Epidermal melanocyte (primary cell): Measurements from ENCODE around the gene SUCO.
"Not testable (repeated sequence)": the region's sequence is repeated elsewhere in the genome, so short reads cannot be mapped to it uniquely, and the experiment has no call there.

ENCODE experiments used
- DNase-seq: peaks from one replicate; pipeline ENCODE4 v3.0.0; 2011; ENCODE audit warnings: low spot score; ENCODE audit not compliant: insufficient read length

SUCO gene, protein sequence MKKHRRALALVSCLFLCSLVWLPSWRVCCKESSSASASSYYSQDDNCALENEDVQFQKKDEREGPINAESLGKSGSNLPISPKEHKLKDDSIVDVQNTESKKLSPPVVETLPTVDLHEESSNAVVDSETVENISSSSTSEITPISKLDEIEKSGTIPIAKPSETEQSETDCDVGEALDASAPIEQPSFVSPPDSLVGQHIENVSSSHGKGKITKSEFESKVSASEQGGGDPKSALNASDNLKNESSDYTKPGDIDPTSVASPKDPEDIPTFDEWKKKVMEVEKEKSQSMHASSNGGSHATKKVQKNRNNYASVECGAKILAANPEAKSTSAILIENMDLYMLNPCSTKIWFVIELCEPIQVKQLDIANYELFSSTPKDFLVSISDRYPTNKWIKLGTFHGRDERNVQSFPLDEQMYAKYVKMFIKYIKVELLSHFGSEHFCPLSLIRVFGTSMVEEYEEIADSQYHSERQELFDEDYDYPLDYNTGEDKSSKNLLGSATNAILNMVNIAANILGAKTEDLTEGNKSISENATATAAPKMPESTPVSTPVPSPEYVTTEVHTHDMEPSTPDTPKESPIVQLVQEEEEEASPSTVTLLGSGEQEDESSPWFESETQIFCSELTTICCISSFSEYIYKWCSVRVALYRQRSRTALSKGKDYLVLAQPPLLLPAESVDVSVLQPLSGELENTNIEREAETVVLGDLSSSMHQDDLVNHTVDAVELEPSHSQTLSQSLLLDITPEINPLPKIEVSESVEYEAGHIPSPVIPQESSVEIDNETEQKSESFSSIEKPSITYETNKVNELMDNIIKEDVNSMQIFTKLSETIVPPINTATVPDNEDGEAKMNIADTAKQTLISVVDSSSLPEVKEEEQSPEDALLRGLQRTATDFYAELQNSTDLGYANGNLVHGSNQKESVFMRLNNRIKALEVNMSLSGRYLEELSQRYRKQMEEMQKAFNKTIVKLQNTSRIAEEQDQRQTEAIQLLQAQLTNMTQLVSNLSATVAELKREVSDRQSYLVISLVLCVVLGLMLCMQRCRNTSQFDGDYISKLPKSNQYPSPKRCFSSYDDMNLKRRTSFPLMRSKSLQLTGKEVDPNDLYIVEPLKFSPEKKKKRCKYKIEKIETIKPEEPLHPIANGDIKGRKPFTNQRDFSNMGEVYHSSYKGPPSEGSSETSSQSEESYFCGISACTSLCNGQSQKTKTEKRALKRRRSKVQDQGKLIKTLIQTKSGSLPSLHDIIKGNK (N-terminal part only)

DNA sequence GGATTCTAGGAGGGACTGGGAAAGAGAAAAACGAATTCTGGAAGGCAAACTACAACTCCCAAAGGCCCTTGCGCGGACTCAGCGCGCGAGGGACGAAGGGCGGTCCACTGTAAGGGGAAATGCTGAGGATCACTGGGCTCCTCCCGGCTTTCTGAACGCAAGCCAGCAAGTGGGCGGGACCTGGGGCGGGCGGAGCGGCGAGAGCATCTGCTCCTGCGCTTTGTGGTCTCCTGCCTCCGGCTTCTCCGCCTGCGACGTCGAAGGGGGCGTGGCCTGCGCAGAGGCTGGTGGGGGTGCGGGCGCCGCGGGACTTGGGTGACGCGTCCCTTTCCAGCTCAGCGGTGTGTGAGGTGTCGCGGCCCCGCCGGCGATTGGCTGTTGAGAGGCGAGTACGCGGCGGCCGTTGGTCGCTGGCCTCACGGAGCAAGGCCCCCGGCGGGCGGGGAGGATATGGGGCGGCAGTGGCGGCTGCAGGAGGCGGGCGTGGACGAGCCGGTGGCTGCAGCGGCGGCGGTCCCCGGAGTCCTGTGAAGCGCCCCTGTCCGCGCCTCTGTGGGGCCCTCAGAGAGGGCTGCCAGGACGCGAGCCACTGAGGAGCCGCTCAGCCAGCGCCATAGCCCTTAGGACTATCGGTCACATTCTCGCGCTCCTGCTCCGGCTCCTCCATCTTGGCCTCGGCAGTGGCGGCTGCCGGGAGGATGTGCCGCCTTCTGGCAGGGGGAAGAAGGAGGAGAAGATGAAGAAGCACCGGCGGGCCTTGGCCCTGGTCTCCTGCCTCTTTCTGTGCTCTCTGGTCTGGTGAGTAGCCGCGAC lies at the start of gene SUCO:
Gene SUCO (plus strand): TSS at position 451 of the 813 bp plus-strand sequence. CDS start 286 bp downstream, at position 737.
- peak; percentile 95 for DNase-seq

DNA sequence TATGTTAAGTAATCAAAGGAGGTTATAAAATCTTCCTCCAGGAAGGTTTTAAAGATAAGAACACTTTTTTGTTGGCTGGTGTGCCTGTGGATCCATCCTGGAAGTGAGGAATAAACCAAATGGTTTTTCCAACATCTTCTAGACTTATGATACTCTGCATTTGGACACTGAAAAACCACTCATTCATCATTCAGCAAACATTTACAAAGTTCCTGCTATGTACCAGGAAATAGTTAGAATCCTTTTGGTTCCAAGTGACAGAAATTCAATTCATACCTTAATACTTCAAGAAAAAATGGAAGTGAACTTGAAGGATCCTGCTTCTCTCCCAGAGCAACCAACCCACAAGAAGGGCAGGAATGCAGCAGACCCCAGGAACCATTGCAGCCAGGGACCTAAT lies 49.5 kb upstream of the SUCO start:
- no peak for DNase-seq

DNA sequence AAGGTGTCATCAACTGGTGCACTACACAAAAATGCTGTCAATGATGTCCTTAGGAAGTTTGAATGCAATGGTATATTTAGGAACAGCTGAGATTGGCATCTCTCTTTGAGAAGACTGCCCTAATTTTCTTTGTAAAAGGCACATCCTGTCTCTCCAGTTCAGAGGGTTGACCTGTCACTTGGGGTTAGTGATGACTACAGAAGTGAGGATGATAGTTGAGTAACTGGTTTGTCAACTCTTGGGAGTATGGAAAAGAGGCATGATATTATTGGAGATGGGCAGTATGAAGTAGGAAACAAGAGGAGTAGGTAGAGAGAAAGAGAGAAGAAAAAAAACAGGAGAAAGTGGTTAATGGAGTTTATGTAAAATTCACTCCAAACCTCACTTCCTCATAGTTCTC lies 48.7 kb upstream of the SUCO start:
- no peak for DNase-seq

DNA sequence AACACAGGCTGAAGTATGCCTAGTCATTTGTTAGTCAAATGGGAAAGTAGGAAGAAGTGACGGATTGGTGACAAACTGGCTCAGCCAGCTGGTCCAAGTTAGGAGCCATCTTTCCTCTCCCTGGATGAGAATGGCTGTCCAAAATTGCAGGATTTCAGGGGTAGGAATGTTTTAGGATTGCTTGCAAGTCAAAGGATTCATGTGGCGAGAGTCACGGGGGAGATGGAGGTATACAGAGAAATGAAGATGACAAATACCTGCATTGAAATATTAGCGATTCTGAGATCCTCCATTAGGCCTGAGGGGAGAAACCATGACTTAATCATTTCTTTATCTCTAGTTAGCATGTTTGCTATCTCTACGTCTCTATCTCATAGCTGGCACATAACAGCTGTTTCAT lies 47.3 kb upstream of the SUCO start:
- DNase-seq, result no peak

DNA sequence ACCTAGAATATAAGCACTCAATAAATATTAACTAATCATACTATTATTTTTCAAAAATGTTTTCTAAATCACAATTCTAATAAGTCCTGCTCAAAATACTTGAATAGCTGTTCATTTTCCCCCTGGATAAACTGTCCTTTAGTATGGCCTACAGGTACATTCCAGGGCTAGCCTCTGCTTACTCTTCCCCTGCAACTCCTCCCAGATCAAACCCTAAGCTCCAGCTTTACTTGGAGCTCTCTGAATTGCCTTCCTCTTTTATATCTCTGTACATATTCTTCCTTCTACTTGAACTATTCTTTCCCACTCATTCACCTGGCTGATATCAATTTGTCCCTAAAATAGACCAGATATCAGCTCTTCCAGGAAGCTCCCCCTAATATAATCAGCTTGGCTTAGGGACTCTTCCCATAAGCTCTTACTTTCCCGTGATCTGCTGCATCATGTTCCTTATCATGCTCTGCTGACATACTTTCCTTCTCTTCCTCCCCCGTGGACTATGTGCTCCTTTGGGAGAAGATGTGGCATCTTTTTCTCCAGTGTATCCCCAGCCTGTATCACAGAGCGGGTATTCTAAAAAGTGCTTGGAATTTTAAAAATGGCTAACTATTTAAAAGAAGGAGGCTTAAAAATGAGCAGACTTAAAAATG lies 46.0 kb upstream of the SUCO start:
- DNase-seq, result no peak

DNA sequence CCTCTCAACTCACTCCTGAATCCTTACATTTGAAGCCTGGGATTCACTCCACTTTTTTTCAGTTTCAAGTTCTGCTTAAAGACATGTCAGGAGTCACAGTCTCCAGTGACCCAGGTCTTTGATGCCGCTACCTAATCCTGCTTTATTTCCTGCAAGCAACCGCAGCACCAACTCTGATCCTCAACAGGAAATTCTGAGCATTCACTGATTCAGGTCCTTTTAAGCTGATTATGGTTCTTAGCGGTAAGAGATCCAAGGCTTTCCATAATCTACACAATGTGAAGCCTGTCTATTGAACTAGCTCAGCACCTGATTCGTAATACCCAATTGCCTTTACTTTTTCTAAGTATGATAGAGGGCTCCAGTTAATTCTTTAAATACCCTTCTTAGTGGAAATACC lies 45.4 kb upstream of the SUCO start:
- DNase-seq, result no peak

DNA sequence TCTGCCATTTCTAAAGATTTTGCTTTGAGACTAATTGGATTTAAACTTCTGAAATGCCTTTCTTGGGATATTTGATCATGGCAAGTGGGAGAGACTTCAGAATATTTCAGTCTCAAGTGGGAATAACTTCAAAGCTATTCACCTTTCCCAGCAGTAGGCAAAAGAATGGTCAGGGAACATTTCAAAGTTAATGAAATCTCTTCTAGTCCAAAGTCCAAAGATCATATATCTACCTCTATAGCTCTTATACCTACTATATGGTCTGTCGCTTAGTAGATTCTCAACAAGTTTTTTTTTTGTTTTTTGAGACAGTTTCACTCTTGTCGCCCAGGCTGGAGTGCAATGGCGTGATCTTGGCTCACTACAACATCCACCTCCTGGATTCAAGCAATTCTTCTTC lies 44.6 kb upstream of the SUCO start:
- DNase-seq, result no peak

DNA sequence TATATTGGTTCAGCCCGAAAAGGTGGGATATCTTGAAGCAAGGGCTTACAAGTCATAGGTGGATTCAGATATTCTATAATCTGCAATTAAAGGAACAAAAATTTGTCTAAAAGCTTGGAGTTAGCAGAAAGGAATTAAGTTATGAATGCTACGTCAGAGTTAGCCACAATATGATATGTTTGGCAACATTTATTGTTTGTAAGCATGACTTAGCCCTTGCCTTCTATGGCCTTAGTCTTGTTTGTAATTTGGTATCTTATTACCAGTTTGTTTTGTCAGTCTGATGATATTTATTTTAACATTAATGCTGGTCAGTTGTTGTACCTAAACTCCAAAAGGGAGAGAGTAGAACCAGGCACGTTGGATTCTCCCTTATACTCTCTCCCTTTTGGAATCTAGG lies 43.1 kb upstream of the SUCO start:
- DNase-seq, result no peak

DNA sequence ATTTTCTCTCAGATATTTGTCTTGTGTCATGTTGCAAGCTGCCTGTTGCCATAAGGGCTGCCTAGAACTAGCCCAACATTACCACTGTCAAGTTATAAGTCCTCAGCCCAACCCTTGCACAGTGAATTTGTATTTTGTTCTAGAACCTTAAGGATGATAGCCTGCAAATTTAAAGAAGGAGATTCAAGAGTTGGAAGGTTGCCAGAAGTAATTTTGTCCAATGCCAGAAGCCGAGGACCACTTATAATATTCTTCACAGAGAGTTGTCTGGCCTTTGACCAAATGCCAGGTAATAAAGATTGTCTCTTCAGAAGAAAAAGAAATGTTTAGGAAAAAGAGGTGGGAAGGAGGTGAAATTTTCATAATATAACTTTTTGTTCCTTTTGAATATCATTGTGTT lies 40.5 kb upstream of the SUCO start:
- DNase-seq, result no peak

DNA sequence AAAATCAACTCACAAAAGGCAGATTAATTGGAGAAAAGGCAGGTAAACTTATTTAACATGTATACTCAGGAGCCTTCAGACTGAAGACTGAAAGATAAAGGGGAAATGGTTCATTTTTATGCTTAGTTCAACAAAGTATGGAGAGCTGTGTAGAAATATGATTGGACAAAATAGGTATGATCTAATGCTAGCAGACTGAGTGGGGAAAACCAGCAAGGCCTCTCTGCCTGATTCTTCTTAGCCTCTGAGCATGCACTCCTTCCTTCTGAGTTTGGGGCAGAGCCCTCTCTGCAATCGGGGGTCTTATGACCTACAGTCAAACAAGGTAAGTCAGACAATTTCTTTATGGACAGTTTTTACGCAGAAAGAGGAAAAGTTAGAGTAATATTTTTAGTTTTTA lies 38.8 kb upstream of the SUCO start:
- no peak for DNase-seq

DNA sequence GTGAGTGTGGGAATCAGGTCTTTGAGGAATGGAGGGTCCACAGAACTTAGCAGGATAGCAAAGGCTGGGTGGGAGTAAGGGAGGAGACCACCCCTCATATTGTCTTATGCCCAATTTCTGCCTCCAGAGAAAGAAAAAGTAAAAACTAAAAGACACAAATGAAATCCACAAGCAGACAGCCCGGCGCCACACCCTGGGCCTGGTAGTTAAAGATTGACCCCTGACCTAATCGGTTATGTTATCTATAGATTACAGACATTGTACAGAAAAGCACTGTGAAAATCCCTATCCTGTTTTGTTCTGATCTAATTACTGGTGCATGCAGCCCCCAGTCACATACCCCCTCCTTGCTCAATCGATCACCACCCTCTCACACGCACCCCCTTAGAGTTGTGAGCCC lies 36.8 kb upstream of the SUCO start:
- not testable (repeated sequence) for DNase-seq

DNA sequence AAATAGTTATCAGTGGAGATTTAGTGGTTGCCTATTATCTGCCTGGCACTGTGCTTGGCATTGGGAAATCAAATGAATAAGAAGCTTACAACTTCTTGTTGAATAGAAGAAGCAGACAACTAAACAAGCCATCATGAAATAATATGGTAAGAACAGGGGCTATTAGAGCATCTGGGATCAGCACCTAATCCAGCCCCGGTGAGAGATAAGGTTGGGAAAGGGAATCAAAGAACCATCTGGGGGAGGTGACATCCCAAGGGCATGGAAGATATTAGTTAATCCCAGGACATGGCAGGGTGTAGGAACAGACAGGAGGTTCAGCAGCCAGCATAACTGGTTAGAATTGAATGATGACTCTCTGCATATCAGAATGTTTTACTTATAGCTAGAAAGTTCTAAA lies 36.3 kb upstream of the SUCO start:
- no peak for DNase-seq

DNA sequence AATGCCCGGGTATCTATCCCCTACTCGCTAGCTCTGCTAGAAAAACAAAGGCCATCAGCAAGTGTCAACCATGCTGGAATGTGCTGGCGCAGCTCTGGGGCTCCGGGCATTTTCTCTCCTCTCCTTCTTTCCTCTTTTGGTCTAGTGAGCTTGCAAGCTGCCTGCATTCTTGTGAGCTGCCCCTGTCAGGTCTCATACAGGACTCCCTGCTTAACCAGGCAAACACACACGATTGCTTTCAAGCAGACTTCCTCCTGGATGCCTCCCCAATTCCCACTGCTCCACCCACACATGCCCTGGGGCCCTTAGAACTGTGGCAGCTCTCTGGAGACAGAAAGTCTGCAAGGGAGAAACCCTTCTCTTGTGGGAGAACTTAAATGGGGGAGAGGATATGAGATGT lies 35.7 kb upstream of the SUCO start:
- peak; percentile 41 for DNase-seq

DNA sequence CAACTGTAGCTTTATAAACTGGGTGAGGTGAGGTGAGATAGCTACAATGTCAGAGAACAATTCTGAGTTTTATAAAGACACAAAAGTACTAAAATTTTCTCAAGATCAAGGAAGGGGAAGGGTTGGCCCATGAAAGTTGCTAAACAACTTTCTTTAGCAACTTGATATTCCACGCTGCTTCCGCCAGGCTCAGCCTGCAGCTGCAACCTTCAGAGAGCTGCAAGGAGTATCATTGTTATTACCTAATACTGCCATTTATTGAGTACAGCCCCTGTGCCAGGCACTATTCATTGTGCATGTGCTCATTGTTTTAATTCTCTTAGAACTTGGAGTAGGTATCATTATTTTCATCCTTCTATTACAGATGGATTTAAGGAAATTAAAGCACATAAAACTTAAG lies 34.1 kb upstream of the SUCO start:
- DNase-seq, result no peak

DNA sequence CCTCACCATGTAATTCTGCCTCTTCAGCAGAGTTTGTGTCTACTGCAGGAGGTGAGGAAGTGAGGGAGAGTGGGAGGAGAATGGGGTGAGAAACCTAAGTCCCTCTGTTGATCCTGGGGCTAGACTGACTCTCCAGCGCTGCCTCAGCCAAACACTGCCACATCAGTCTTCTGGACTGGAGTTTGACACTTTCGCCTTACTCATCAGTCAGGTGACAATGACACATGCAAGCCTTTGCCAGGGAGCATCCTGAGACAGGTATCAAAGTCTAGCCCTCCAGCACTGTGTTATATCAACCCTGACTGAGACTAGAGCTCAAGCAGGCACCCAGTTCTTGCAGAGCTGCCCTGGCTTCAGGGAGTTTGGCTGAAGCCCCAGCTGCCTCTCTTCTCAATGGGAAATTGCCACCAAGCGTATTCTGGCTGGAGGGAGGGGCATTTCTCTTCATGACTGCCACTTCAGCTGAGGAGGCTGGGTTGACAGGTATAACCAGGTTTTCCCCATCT lies 33.3 kb upstream of the SUCO start:
- no peak for DNase-seq

DNA sequence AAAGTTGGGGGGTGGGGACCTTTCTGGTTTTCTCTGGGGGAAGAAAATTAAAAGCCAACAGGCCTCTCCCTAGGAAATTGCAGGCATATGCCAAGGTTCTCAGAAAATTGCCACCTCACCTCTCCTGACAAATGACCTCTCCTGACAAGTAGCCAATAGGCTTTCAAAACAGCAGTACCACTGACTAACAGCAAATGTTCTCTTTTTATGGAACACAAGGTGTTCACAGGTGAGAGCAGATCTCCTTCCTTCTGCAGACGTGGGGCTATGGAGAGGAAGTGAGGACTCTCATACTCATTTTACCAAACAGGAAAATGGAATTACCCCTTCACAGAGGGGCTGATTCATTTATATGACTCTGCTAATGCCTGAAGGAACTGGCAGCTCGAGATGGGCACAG lies 32.7 kb upstream of the SUCO start:
- DNase-seq, result no peak

DNA sequence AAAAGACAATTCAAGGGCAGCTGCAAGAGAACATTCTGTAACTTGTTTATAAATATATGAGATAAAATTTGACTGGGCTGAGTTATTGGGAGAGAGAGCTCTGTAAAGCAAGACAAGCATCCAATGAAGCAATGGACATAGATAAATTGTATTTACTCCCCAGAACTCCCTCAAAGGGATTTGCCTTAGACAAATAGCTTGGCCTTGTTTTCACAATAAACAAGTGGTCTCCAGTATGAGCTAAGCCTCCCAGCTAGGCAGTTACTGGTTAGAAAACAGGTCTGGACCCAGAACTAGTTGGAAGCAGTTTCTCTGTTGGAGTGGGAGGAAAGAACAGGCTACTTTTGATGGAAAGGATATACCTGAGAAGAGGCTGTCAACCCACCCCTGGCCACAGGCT lies 25.2 kb upstream of the SUCO start:
- no peak for DNase-seq

DNA sequence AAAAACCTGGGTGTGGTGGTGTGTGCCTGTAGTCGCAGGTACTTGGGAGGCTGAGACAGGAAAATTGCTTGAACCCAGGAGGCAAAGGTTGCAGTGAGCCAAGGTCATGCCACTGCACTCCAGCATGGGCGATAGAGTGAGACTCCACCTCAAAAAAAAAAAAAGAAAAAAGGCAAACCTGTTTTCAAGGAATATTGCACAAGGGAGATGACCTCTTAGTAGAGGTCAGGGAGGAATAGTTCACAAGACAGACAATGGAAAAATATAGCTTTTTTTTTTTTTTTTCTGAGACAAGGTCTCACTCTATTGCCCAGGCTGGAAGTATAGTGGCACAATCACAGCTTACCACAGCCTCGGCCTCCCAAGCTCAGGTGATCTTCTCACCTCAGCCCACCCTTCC lies 22.5 kb upstream of the SUCO start:
- DNase-seq, result no peak

DNA sequence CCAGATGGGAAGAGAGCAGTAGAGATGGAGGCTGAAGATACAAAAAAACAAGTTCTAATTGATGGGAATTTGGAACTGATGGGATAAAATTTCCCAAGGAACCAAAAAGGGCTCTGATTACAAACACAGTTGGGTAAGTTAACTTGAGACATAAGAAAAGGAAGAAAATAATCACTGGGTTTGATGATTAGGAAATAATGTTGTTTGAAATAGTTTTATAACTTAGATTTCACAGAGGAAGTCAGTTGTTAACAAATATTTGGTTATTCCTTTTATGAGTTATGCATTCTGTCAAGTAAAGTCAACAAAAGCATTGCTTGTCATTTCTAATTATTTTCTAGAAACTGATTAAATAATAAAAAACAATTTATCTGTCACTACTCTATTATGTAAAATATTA lies 20.4 kb upstream of the SUCO start:
- no peak for DNase-seq

DNA sequence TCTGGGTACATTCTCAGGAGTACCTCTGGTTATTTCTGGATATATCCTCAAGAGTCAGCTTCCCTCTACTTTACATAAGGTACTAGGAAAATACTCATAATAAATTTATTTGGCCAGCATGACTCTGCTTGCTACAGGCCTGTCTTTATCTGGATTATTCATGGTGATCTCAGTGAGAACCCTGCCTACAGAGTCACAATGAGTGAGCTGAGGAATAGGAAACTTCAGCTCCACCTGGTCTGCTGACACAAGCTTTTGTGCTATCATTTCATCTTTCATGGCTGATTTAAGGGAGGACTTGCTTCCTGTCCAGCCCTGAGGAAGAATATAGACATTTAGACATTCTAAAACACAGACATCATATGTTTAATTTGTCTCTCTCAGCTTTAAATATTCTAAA lies 19.5 kb upstream of the SUCO start:
- no peak for DNase-seq
